HEK293 (cell line): ENCODE measurements around the gene TNS1.

Experiments
- CTCF ChIA-PET: fragments of 350-600 bp; formaldehyde crosslinking; extraction: SDS; loops from one replicate; lab custom pipeline; 2021; ENCODE audit warnings: antibody characterized with exemption; lab: Yijun Ruan, JAX
- POLR2A ChIA-PET: fragments of 300-600 bp; formaldehyde crosslinking; extraction: SDS; loops from one replicate; lab custom pipeline; 2020; ENCODE audit warnings: antibody characterized with exemption, inconsistent platforms; lab: Yijun Ruan, JAX
- H3K27ac ChIP-seq: fragments of 200-500 bp; sonication (Bioruptor generic); 2 replicates; pipeline ENCODE4 v1.5.1; 2014; ENCODE audit warnings: low read depth, low read length, control low read depth, inconsistent platforms; ENCODE audit errors: extremely low read depth
- H3K36me3 ChIP-seq, 2 experiments: fragments of 200-500 bp in 1 of 2; sonication (Bioruptor generic) in 1 of 2; 1 replicate in 1 of 2; 2 replicates in 1 of 2; pipeline ENCODE4 v1.5.1; 2014 to 2017; ENCODE audit warnings: inconsistent platforms in 2 of 2, low read length in 2 of 2; ENCODE audit not compliant: control insufficient read depth in 2 of 2, insufficient read depth in 1 of 2
- H3K4me1 ChIP-seq: fragments of 200-500 bp; sonication (Bioruptor generic); 2 replicates; pipeline ENCODE4 v1.5.1; 2014; ENCODE audit warnings: mild to moderate bottlenecking, low read length, inconsistent platforms; ENCODE audit not compliant: control insufficient read depth, insufficient read depth
- H3K4me3 ChIP-seq: 2 replicates; pipeline ENCODE4 v1.5.1; 2011; ENCODE audit warnings: low read depth, mild to moderate bottlenecking, control low read depth, low read length, moderate library complexity
- H3K9me3 ChIP-seq: fragments of 200-500 bp; sonication (Bioruptor generic); 2 replicates; pipeline ENCODE4 v1.5.1; 2014; ENCODE audit warnings: low read depth, low read length, inconsistent platforms; ENCODE audit not compliant: control insufficient read depth, insufficient read depth
- BCL6B ChIP-seq: fragments of 450-650 bp; formaldehyde crosslinking; IDR thresholded peaks from 2 replicates; pipeline ENCODE4 v1.5.1; 2017; ENCODE audit warnings: missing biosample characterization, missing genetic modification characterization
- ELK4 ChIP-seq: IDR thresholded peaks from 2 replicates; pipeline ENCODE4 v1.6.1; 2011; ENCODE audit warnings: mild to moderate bottlenecking, low read depth, low read length, borderline replicate concordance
- GLI4 ChIP-seq: fragments of 450-650 bp; formaldehyde crosslinking; IDR thresholded peaks from 2 replicates; pipeline ENCODE4 v1.5.1; 2016; ENCODE audit warnings: missing biosample characterization, missing genetic modification characterization
- HOXC10 ChIP-seq: sonication (generic); formaldehyde crosslinking; IDR thresholded peaks from 2 replicates; pipeline ENCODE4 v1.8.1; 2023; ENCODE audit warnings: mild to moderate bottlenecking, missing genetic modification reagents
- MZF1 ChIP-seq: fragments of 450-650 bp; formaldehyde crosslinking; IDR thresholded peaks from 2 replicates; pipeline ENCODE4 v1.5.1; 2017; ENCODE audit warnings: missing biosample characterization, missing genetic modification characterization, borderline replicate concordance
- PRDM2 ChIP-seq: fragments of 450-650 bp; formaldehyde crosslinking; IDR thresholded peaks from 2 replicates; pipeline ENCODE4 v1.5.1; 2016; ENCODE audit warnings: missing biosample characterization, missing genetic modification characterization, borderline replicate concordance
- SALL2 ChIP-seq: fragments of 450-650 bp; formaldehyde crosslinking; IDR thresholded peaks from 2 replicates; pipeline ENCODE4 v1.5.0; 2017; ENCODE audit warnings: missing biosample characterization, mild to moderate bottlenecking, missing genetic modification characterization, borderline replicate concordance
- ZBTB48 ChIP-seq: fragments of 450-650 bp; formaldehyde crosslinking; IDR thresholded peaks from 2 replicates; pipeline ENCODE4 v1.5.1; 2016; ENCODE audit warnings: missing biosample characterization, missing genetic modification characterization
- ZNF221 ChIP-seq: fragments of 450-650 bp; formaldehyde crosslinking; IDR thresholded peaks from 2 replicates; pipeline ENCODE4 v1.5.1; 2017; ENCODE audit warnings: missing biosample characterization, missing genetic modification characterization, borderline replicate concordance
- ZNF223 ChIP-seq: fragments of 450-650 bp; formaldehyde crosslinking; IDR thresholded peaks from 2 replicates; pipeline ENCODE4 v1.5.1; 2016; ENCODE audit warnings: missing biosample characterization, missing genetic modification characterization
- ZNF26 ChIP-seq: fragments of 450-650 bp; formaldehyde crosslinking; IDR thresholded peaks from 2 replicates; pipeline ENCODE4 v1.5.1; 2016; ENCODE audit warnings: missing biosample characterization, missing genetic modification characterization
- ZNF37A ChIP-seq: fragments of 450-650 bp; IDR thresholded peaks from 2 replicates; pipeline ENCODE4 v1.5.1; 2018; ENCODE audit warnings: missing biosample characterization, missing genetic modification characterization
- ZNF510 ChIP-seq: fragments of 450-650 bp; formaldehyde crosslinking; IDR thresholded peaks from 2 replicates; pipeline ENCODE4 v1.5.1; 2018; ENCODE audit warnings: mild to moderate bottlenecking, missing genetic modification characterization, missing biosample characterization; ENCODE audit not compliant: insufficient replicate concordance
- ZNF623 ChIP-seq: fragments of 450-650 bp; formaldehyde crosslinking; IDR thresholded peaks from 2 replicates; pipeline ENCODE4 v1.5.1; 2016; ENCODE audit warnings: missing biosample characterization, missing genetic modification characterization
- ZNF626 ChIP-seq: fragments of 450-650 bp; sonication (Bioruptor Pico); formaldehyde crosslinking; IDR thresholded peaks from 2 replicates; pipeline ENCODE4 v1.5.1; 2018; ENCODE audit warnings: missing biosample characterization, missing genetic modification characterization, inconsistent platforms
- ZNF654 ChIP-seq: fragments of 450-650 bp; formaldehyde crosslinking; IDR thresholded peaks from 2 replicates; pipeline ENCODE4 v1.5.1; 2016; ENCODE audit warnings: low read depth, missing biosample characterization, missing genetic modification characterization
- ZSCAN30 ChIP-seq: fragments of 450-650 bp; IDR thresholded peaks from 2 replicates; pipeline ENCODE4 v1.5.1; 2018; ENCODE audit warnings: missing biosample characterization, mild to moderate bottlenecking, missing genetic modification characterization, moderate library complexity

TNS1 gene

GRCh38 chr2:217849154-217849975 is 153.4 kb downstream of the TNS1 start:
- TF ChIP-seq ZNF223 (tag by site-specific recombination) (no peak), ZNF626 (tag by site-specific recombination) (no peak), ZNF654 (tag by site-specific recombination) (no peak), HOXC10 (no peak), MZF1 (tag by site-specific recombination) (no peak), ELK4 (no peak)
- TF ChIP-seq, all 188 proteins: peak for 0
- POLR2A ChIA-PET, result no interaction called here
- CTCF ChIA-PET, result interaction anchor here (0.8 to 1.5 kb wide), 4 partner anchors 10 to 140 kb away, joined by 3 to 6 read pairs (median 4); no protein-coding TSS in a partner anchor
- Histone ChIP-seq H3K9me3 (no peaks in the 10 kb centered on the region), H3K36me3 (peaks cover 0 to 5% of the 10 kb centered on the region in 2 experiments; a peak in 1 of 3 replicates), H3K27ac (no peak overlapping the region), H3K4me1 (no peaks in the 10 kb centered on the region), H3K4me3 (no peak overlapping the region)

- TF ChIP-seq BCL6B (tag by site-specific recombination), result no peak
- no peak for TF ChIP-seq ZNF26
- TF ChIP-seq ZBTB48 (tag by site-specific recombination), result no peak
- TF ChIP-seq ZNF510, result no peak
- TF ChIP-seq, all 188 proteins: peak for 0
- Histone ChIP-seq H3K9me3 (no peaks in the 10 kb centered on the region), H3K4me3 (no peak overlapping the region), H3K4me1 (no peaks in the 10 kb centered on the region), H3K27ac (no peak overlapping the region), H3K36me3 (peaks cover 0 to 5% of the 10 kb centered on the region in 2 experiments; a peak in 1 of 3 replicates)
- ChIA-PET POLR2A (no interaction called here), CTCF (interaction anchor here (1.5 kb wide), 1 partner anchor 141 kb away, joined by 4 read pairs; no protein-coding TSS in a partner anchor)
Measured at GRCh38 chr2:217848351-217848957, 154.3 kb downstream of the TNS1 start.

GRCh38 chr2:217847552-217848350 is 155.0 kb downstream of the TNS1 start:
- Histone ChIP-seq H3K36me3 (peaks cover 0 to 5% of the 10 kb centered on the region in 2 experiments; a peak in 1 of 3 replicates), H3K9me3 (no peaks in the 10 kb centered on the region), H3K27ac (no peak overlapping the region), H3K4me1 (no peaks in the 10 kb centered on the region), H3K4me3 (no peak overlapping the region)
- ChIA-PET CTCF (no interaction called here), POLR2A (no interaction called here)
- TF ChIP-seq ZNF37A (no peak), SALL2 (no peak), ZNF221 (tag by site-specific recombination) (no peak), ZSCAN30 (no peak), GLI4 (tag by site-specific recombination) (no peak), ZNF623 (no peak), ZNF654 (tag by site-specific recombination) (no peak), PRDM2 (tag by site-specific recombination) (no peak), MZF1 (tag by site-specific recombination) (no peak)
